Cardiac fibroblast (primary cell): Measurements from ENCODE around the gene CDK6.

Experiments
- DNase-seq, 2 donors: peaks; one replicate each; pipeline versions ENCODE4 v3.0.0 to v3.0.0-alpha.2; 2010; ENCODE audit warnings: low read depth in 2 of 2
- H3K4me3 ChIP-seq, 2 donors: replicated peaks in 1 of 2; 1 replicate in 1 of 2; 2 replicates in 1 of 2; pipeline ENCODE4 v1.5.1; 2011; ENCODE audit warnings: low read depth in 2 of 2, low read length in 2 of 2, mild to moderate bottlenecking in 2 of 2, moderate library complexity in 1 of 2
- TF ChIP-seq, protein P1 (sequence below): IDR thresholded peaks from one replicate; pipeline ENCODE4 v1.5.1; 2011; ENCODE audit warnings: low read depth, mild to moderate bottlenecking, low read length, inconsistent platforms

Gene CDK6

GRCh38 chr7:92826258-92826938, 10.0 kb downstream of the CDK6 start:
- DNase-seq = no peak
- TF ChIP-seq, protein P1, sequence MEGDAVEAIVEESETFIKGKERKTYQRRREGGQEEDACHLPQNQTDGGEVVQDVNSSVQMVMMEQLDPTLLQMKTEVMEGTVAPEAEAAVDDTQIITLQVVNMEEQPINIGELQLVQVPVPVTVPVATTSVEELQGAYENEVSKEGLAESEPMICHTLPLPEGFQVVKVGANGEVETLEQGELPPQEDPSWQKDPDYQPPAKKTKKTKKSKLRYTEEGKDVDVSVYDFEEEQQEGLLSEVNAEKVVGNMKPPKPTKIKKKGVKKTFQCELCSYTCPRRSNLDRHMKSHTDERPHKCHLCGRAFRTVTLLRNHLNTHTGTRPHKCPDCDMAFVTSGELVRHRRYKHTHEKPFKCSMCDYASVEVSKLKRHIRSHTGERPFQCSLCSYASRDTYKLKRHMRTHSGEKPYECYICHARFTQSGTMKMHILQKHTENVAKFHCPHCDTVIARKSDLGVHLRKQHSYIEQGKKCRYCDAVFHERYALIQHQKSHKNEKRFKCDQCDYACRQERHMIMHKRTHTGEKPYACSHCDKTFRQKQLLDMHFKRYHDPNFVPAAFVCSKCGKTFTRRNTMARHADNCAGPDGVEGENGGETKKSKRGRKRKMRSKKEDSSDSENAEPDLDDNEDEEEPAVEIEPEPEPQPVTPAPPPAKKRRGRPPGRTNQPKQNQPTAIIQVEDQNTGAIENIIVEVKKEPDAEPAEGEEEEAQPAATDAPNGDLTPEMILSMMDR = no peak
- H3K4me3 ChIP-seq = no peak overlapping the region

DNA sequence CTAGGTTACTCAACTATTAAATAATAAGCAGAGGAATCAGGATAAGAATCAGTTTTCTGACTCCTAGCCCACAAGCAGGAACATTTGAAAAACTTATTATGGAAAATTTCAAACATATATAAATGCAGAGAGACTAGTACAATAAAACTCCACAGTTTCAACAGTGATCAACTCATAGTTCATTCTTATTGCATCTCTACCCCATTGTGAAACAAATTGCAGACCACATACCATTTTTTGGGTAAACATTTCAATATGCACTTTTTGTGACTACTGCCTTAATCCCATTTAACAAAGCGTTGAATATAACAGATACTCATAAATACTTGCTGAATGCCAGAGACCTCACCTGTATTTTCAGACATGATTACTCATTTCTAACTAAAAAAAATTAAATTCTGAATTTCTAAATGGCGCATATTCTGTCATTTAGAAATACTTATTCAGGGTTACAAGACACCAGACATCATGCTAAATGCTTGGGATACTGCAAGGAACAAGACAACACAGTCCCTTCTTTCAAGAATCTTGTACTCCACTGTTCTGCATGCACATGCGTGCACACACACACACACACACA, 11.4 kb downstream of the CDK6 start:
- TF ChIP-seq, protein P1 = no peak
- H3K4me3 ChIP-seq = no peak overlapping the region
- DNase-seq = no peak

DNA sequence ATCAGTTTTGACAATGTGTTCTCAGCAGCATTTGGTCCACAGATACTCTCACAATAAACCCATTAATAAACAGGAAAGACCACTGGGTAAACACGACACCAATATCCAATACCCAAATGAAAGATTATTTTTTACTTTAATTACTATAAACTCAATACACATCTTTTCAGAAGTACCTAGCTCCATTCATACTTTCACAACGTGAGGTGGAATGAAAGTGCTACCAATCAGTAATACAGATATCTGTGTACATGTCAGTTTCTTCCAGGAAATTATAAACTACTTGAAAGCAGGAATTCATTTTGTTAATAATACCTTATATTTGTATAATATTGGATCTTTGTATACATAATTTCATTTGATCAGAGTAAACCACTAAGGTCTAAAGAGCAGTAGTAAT, 11.9 kb downstream of the CDK6 start:
- TF ChIP-seq, protein P1 = no peak
- no peak overlapping the region for H3K4me3 ChIP-seq

GRCh38 chr7:92823042-92823441, 13.3 kb downstream of the CDK6 start:
- no peak overlapping the region for H3K4me3 ChIP-seq
- DNase-seq = no peak
- TF ChIP-seq, protein P1 = no peak

More for the DNA sequence above, 11.9 kb downstream of the CDK6 start:
- DNase-seq = no peak

DNA sequence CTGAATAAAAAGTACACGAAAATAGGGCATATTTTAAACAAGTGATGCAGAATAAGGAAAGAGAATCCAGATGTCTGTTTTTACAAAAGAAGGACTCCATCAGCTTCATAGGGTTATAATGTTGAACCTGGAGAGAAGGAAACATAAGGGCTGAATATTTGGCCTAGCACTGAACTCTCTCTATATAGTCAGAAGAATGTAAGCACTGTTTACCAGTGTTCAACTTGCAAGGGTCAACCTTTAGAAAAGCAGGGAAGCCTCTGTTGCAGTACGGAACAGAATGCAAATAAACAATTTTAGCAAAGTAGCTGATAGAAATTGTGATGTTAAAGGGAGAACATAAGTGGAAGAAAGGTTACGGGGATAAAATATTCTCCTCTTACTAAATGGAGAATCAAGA, 16.2 kb downstream of the CDK6 start:
- TF ChIP-seq, protein P1 = no peak
- no peak for DNase-seq

DNA sequence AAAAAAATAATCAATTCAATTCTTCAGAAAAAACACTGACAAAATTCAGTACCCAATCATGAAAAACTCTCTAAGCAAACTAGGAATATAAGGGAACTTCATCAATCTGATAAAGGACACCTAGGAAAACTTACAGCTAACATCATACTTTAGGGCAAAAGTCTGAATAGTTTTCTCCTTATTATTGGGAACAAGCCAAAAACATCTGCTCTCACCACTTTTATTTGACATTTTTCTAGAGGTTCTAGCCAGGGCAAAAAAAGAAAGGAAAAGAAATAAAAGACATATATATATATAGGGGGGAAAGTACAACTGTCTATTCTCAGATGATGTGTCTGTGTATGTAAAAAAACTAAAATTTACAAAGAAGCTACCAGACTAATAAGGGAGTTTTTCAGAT, 19.0 kb downstream of the CDK6 start:
- TF ChIP-seq, protein P1 = no peak
- H3K4me3 ChIP-seq = no peak overlapping the region
- no peak for DNase-seq

More for the DNA sequence above, 16.2 kb downstream of the CDK6 start:
- no peak overlapping the region for H3K4me3 ChIP-seq

DNA sequence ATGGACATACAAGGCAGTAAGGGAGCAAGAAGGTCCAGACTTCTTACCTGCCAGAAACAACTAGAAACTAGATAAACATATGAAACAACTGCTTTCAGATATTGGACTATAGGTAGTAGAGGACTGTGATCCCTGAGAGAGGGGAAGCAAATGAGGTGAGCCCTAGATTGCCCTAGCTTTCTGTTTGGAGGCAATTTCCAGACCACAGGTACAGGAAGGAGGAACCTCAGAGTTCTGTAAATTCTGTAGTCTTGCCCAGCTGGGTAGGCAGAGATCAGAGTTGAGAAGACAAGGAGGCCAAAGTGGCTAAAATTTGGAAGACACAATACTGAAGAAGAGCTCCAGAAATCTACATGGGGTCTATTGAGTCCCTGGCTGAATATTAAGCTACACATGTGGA, 21.0 kb downstream of the CDK6 start:
- no peak overlapping the region for H3K4me3 ChIP-seq
- TF ChIP-seq, protein P1 = no peak
- DNase-seq = no peak
